ENCODE results near the gene FSTL3.

- TF ChIP-seq RAD21 (IDR thresholded peaks at IDR 0.05; ENCODE audit: low read depth): no peak
- TF ChIP-seq, protein P1, sequence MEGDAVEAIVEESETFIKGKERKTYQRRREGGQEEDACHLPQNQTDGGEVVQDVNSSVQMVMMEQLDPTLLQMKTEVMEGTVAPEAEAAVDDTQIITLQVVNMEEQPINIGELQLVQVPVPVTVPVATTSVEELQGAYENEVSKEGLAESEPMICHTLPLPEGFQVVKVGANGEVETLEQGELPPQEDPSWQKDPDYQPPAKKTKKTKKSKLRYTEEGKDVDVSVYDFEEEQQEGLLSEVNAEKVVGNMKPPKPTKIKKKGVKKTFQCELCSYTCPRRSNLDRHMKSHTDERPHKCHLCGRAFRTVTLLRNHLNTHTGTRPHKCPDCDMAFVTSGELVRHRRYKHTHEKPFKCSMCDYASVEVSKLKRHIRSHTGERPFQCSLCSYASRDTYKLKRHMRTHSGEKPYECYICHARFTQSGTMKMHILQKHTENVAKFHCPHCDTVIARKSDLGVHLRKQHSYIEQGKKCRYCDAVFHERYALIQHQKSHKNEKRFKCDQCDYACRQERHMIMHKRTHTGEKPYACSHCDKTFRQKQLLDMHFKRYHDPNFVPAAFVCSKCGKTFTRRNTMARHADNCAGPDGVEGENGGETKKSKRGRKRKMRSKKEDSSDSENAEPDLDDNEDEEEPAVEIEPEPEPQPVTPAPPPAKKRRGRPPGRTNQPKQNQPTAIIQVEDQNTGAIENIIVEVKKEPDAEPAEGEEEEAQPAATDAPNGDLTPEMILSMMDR (IDR thresholded peaks at IDR 0.05 in 2 of 3, conservative IDR thresholded peaks at IDR 0.05 in 1 of 3; ENCODE audit: borderline replicate concordance in 1 of 3, insufficient read depth in 1 of 3, low read depth in 2 of 3, low read length in 2 of 3): no peak
- TF ChIP-seq EZH2 (IDR thresholded peaks at IDR 0.05): no peak
- TF ChIP-seq, protein P2, sequence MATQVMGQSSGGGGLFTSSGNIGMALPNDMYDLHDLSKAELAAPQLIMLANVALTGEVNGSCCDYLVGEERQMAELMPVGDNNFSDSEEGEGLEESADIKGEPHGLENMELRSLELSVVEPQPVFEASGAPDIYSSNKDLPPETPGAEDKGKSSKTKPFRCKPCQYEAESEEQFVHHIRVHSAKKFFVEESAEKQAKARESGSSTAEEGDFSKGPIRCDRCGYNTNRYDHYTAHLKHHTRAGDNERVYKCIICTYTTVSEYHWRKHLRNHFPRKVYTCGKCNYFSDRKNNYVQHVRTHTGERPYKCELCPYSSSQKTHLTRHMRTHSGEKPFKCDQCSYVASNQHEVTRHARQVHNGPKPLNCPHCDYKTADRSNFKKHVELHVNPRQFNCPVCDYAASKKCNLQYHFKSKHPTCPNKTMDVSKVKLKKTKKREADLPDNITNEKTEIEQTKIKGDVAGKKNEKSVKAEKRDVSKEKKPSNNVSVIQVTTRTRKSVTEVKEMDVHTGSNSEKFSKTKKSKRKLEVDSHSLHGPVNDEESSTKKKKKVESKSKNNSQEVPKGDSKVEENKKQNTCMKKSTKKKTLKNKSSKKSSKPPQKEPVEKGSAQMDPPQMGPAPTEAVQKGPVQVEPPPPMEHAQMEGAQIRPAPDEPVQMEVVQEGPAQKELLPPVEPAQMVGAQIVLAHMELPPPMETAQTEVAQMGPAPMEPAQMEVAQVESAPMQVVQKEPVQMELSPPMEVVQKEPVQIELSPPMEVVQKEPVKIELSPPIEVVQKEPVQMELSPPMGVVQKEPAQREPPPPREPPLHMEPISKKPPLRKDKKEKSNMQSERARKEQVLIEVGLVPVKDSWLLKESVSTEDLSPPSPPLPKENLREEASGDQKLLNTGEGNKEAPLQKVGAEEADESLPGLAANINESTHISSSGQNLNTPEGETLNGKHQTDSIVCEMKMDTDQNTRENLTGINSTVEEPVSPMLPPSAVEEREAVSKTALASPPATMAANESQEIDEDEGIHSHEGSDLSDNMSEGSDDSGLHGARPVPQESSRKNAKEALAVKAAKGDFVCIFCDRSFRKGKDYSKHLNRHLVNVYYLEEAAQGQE (IDR thresholded peaks at IDR 0.05; ENCODE audit: low read depth): no peak
- TF ChIP-seq EGR1 (IDR thresholded peaks at IDR 0.05; ENCODE audit: low read depth): no peak
- TF ChIP-seq SIN3A (IDR thresholded peaks at IDR 0.05; ENCODE audit: low read depth): no peak
- TF ChIP-seq JUND (IDR thresholded peaks at IDR 0.05): no peak
Measured at GRCh38 chr19:688992-689391, 12.8 kb downstream of the FSTL3 start.
